Mesenchymal stem cell (in vitro differentiated cells and primary cell): ENCODE measurements around the gene MGME1.

Experiments
- DNase-seq: peaks from one replicate; pipeline ENCODE4 v3.0.0-alpha.2; 2013
- H2AFZ ChIP-seq: one replicate; pipeline ENCODE4 v1.6.1; 2013; ENCODE audit warnings: low read depth, mild to moderate bottlenecking, control low read depth, inconsistent platforms, low read length, moderate library complexity
- H2AK5ac ChIP-seq: 2 replicates; pipeline ENCODE4 v1.6.1; 2013; ENCODE audit warnings: low read length, moderate library complexity, mild to moderate bottlenecking, inconsistent platforms; ENCODE audit not compliant: severe bottlenecking
- H2BK120ac ChIP-seq: one replicate; pipeline ENCODE4 v1.6.1; 2013; ENCODE audit warnings: low read depth, mild to moderate bottlenecking, inconsistent platforms, low read length, moderate library complexity
- H2BK12ac ChIP-seq, 2 experiments: one replicate each; pipeline ENCODE4 v1.6.1; 2013; ENCODE audit warnings: inconsistent platforms in 2 of 2, low read length in 2 of 2, mild to moderate bottlenecking in 2 of 2, moderate library complexity in 2 of 2, control low read depth in 1 of 2
- H2BK15ac ChIP-seq: one replicate; pipeline ENCODE4 v1.6.1; 2013; ENCODE audit warnings: mild to moderate bottlenecking, low read depth, inconsistent platforms; ENCODE audit not compliant: poor library complexity, severe bottlenecking
- H2BK5ac ChIP-seq: 2 replicates; pipeline ENCODE4 v1.6.1; 2013; ENCODE audit warnings: low read depth, mild to moderate bottlenecking, low read length, control low read depth, inconsistent platforms; ENCODE audit not compliant: poor library complexity, severe bottlenecking
- H3K14ac ChIP-seq, 2 experiments: one replicate each; pipeline ENCODE4 v1.6.1; 2013; ENCODE audit warnings: inconsistent platforms in 2 of 2, low read length in 2 of 2, control low read depth in 1 of 2, mild to moderate bottlenecking in 1 of 2, moderate library complexity in 1 of 2
- H3K18ac ChIP-seq, 2 experiments: one replicate each; pipeline ENCODE4 v1.6.1; 2013; ENCODE audit warnings: inconsistent platforms in 2 of 2, low read length in 2 of 2, control low read depth in 1 of 2, low read depth in 1 of 2, mild to moderate bottlenecking in 1 of 2
- H3K23ac ChIP-seq, 2 experiments: one replicate each; pipeline ENCODE4 v1.6.1; 2013; ENCODE audit warnings: inconsistent platforms in 2 of 2, low read length in 2 of 2, mild to moderate bottlenecking in 2 of 2, moderate library complexity in 2 of 2, control low read depth in 1 of 2
- H3K27ac ChIP-seq: 2 replicates; pipeline ENCODE4 v1.5.1; 2013; ENCODE audit warnings: mild to moderate bottlenecking, moderate library complexity, low read length, control low read depth, inconsistent platforms; ENCODE audit not compliant: poor library complexity, severe bottlenecking
- H3K27me3 ChIP-seq, 2 experiments: 2 replicates each; pipeline versions ENCODE4 v1.6.1 to v1.7.0; 2013; ENCODE audit warnings: low read length in 2 of 2, mild to moderate bottlenecking in 2 of 2, moderate library complexity in 2 of 2, control low read depth in 1 of 2, inconsistent platforms in 1 of 2; ENCODE audit not compliant: control insufficient read depth in 1 of 2, insufficient read depth in 1 of 2
- H3K36me3 ChIP-seq, 2 experiments: 2 replicates each; pipeline versions ENCODE4 v1.6.1 to v1.7.0; 2013; ENCODE audit warnings: low read length in 2 of 2, control low read depth in 1 of 2, inconsistent platforms in 1 of 2, low read depth in 1 of 2, mild to moderate bottlenecking in 1 of 2; ENCODE audit not compliant: insufficient read depth in 2 of 2, control insufficient read depth in 1 of 2
- H3K4ac ChIP-seq, 2 experiments: one replicate each; pipeline ENCODE4 v1.6.1; 2013; ENCODE audit warnings: inconsistent platforms in 2 of 2, low read length in 2 of 2, mild to moderate bottlenecking in 2 of 2, moderate library complexity in 2 of 2, control low read depth in 1 of 2, low read depth in 1 of 2
- H3K4me1 ChIP-seq: 2 replicates; pipeline ENCODE4 v1.6.1; 2013; ENCODE audit warnings: low read depth, low read length, control low read depth; ENCODE audit not compliant: control insufficient read depth, insufficient read depth
- H3K4me2 ChIP-seq: 2 replicates; pipeline ENCODE4 v1.6.1; 2013; ENCODE audit warnings: low read length, mild to moderate bottlenecking, inconsistent platforms; ENCODE audit not compliant: poor library complexity, severe bottlenecking
- H3K4me3 ChIP-seq, 2 experiments: 2 replicates each; pipeline versions ENCODE4 v1.5.1 to v1.7.0; 2013; ENCODE audit warnings: low read length in 2 of 2, mild to moderate bottlenecking in 2 of 2, control low read depth in 1 of 2, low read depth in 1 of 2; ENCODE audit not compliant: insufficient read depth in 1 of 2
- H3K79me1 ChIP-seq: replicated peaks from 2 replicates; pipeline ENCODE4 v1.6.1; 2013; ENCODE audit warnings: mild to moderate bottlenecking, control low read depth, low read length, inconsistent platforms; ENCODE audit not compliant: poor library complexity, severe bottlenecking
- H3K9ac ChIP-seq: 2 replicates; pipeline ENCODE4 v1.7.0; 2013; ENCODE audit warnings: mild to moderate bottlenecking, low read length, moderate library complexity
- H3K9me3 ChIP-seq: 2 replicates; pipeline ENCODE4 v1.7.0; 2013; ENCODE audit warnings: mild to moderate bottlenecking, low read length; ENCODE audit not compliant: control insufficient read depth
- H4K8ac ChIP-seq: one replicate; pipeline ENCODE4 v1.6.1; 2013; ENCODE audit warnings: inconsistent platforms, mild to moderate bottlenecking, low read length, moderate library complexity
- H4K91ac ChIP-seq: one replicate; pipeline ENCODE4 v1.6.1; 2013; ENCODE audit warnings: mild to moderate bottlenecking, low read length, inconsistent platforms
- WGBS: methylation state at CpG from one replicate; pipeline ENCODE4 v1.1.7; 2013; ENCODE audit warnings: mixed read lengths; 5-methylcytosine and 5-hydroxymethylcytosine counted together

Gene MGME1

GRCh38 chr20:17971300-17972013 lies 2.6 kb downstream of the MGME1 start:
- Histone ChIP-seq H3K18ac (peak overlapping the region in 1 of 2 experiments; percentile 33), H3K79me1 (peaks cover 11% of the 10 kb centered on the region), H3K4me3 (peak overlapping the region; percentile 42 to 98), H3K4me1 (peaks cover 4% of the 10 kb centered on the region), H3K4me2 (peak overlapping the region; percentile 65), H3K23ac (no peak overlapping the region), H4K91ac (no peak overlapping the region), H2BK5ac (peak overlapping the region; percentile 57), H3K14ac (no peak overlapping the region), H2BK12ac (peak overlapping the region; percentile 39 to 52), H3K27ac (peak overlapping the region; percentile 92), H2BK15ac (no peak overlapping the region), H2AK5ac (peak overlapping the region; percentile 66), H3K27me3 (no peaks in the 10 kb centered on the region), H3K9me3 (no peaks in the 10 kb centered on the region), H3K36me3 (peaks cover 0 to 13% of the 10 kb centered on the region in 2 experiments), H2AFZ (no peak overlapping the region), H3K4ac (peak overlapping the region in 1 of 2 experiments; percentile 88), H4K8ac (peak overlapping the region; percentile 69), H2BK120ac (peak overlapping the region; percentile 49), H3K9ac (peak overlapping the region; percentile 99)
- 54% methylated on average over 7 of the region's 7 CpGs for WGBS
- DNase-seq = peak; percentile 56

DNA sequence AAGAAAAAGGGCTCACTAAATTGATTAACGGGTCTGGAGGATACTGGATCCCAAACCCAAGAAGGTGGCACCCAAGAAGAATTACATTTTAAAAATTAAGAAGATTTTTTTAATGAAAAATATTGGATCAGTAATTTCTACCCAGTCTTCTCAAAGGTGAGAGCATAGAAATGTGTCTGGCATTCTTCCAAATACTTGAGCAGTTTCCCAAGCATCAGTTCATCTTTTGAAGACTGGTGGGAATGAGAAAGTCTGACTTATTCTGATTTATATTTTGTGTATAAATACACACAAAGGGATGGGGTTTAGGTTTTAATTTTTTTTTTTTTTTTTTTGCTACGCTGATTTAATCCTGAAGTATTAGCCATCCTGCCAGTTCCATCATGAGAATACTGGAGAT lies 3.3 kb downstream of the MGME1 start:
- Histone ChIP-seq H3K36me3 (peaks cover 0 to 18% of the 10 kb centered on the region in 2 experiments), H3K4me1 (peaks cover 4% of the 10 kb centered on the region), H2BK15ac (no peak overlapping the region), H4K91ac (no peak overlapping the region), H3K9ac (peak overlapping the region; percentile 99), H2AFZ (no peak overlapping the region), H2AK5ac (no peak overlapping the region), H4K8ac (no peak overlapping the region), H3K4me2 (no peak overlapping the region), H3K79me1 (peaks cover 14% of the 10 kb centered on the region), H2BK120ac (no peak overlapping the region), H3K27me3 (no peaks in the 10 kb centered on the region), H3K4ac (no peak overlapping the region), H3K27ac (peak overlapping the region; percentile 92), H2BK12ac (no peak overlapping the region), H3K14ac (no peak overlapping the region), H3K4me3 (peak overlapping the region in 1 of 2 experiments; percentile 98), H3K9me3 (no peaks in the 10 kb centered on the region), H3K23ac (no peak overlapping the region), H3K18ac (no peak overlapping the region), H2BK5ac (peak overlapping the region; percentile 57)
- no peak for DNase-seq
- 83% methylated on average over 1 of the region's 2 CpGs for WGBS

GRCh38 chr20:17976305-17976704 lies 7.5 kb downstream of the MGME1 start:
- H2BK5ac ChIP-seq = no peak overlapping the region
- no peak overlapping the region for H2AFZ ChIP-seq

DNA sequence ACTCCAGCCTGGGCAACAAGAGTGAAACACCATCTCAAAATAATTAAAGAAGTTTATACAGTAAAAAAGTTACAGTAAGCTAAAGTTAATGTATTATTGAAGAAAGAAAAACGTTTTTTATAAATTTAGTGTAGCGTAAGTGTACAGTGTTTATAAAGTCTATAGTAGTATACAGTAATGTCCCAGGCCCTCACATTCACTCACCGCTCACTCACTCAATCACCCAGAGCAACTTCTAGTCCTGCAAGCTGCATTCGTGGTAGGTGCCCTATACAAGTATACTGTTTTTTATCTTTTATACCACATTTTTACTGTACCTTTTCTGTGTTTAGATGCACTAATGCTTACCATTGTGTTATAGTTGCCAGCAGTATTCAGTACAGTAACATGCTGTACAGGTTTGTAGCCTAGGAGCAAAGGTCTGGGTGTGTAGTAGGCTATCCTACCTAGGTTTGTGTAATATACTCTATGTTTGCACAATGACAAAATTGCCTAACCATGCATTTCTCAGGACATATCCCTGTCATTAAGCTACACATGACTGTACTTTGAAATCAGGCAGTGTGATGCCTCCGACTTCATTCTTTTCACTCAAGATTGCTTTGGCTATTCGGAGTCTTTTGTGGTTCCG lies 16.7 kb downstream of the MGME1 start:
- Histone ChIP-seq H2BK12ac (no peak overlapping the region), H4K91ac (no peak overlapping the region)
- 99% methylated on average over 5 of the region's 7 CpGs for WGBS

More at GRCh38 chr20:17976305-17976704, 7.5 kb downstream of the MGME1 start:
- Histone ChIP-seq H3K23ac (no peak overlapping the region), H3K14ac (no peak overlapping the region), H3K27me3 (no peaks in the 10 kb centered on the region), H3K27ac (no peak overlapping the region), H3K4ac (no peak overlapping the region), H3K4me2 (no peak overlapping the region), H2BK12ac (no peak overlapping the region), H3K4me1 (peaks cover 4% of the 10 kb centered on the region), H3K9ac (no peak overlapping the region), H2AK5ac (no peak overlapping the region), H3K36me3 (peaks cover 10 to 36% of the 10 kb centered on the region in 2 experiments), H3K9me3 (no peaks in the 10 kb centered on the region), H2BK120ac (no peak overlapping the region), H4K91ac (no peak overlapping the region), H4K8ac (no peak overlapping the region), H2BK15ac (no peak overlapping the region), H3K4me3 (no peak overlapping the region), H3K79me1 (peaks cover 20% of the 10 kb centered on the region), H3K18ac (no peak overlapping the region)
- DNase-seq = no peak
- 98% methylated on average over 6 of the region's 6 CpGs for WGBS

More for the DNA sequence above, 16.7 kb downstream of the MGME1 start:
- Histone ChIP-seq H2BK5ac (no peak overlapping the region), H2BK120ac (no peak overlapping the region), H3K14ac (no peak overlapping the region), H3K4me3 (no peak overlapping the region), H2BK15ac (no peak overlapping the region), H3K18ac (no peak overlapping the region), H3K23ac (no peak overlapping the region), H3K79me1 (peaks cover 18% of the 10 kb centered on the region), H3K4ac (no peak overlapping the region), H2AFZ (no peak overlapping the region), H3K9ac (no peak overlapping the region), H3K9me3 (no peaks in the 10 kb centered on the region), H3K36me3 (peaks cover 9 to 49% of the 10 kb centered on the region in 2 experiments), H4K8ac (no peak overlapping the region), H3K27me3 (no peaks in the 10 kb centered on the region), H3K4me1 (no peaks in the 10 kb centered on the region), H3K27ac (no peak overlapping the region), H2AK5ac (no peak overlapping the region), H3K4me2 (no peak overlapping the region)
- DNase-seq = no peak
